Measurements from ENCODE around the gene CD1E. TPM values are rescaled to one million over a fixed set of nuclear protein-coding genes. Genes with fewer than 3 reads are reported as not detected.

The CD1E gene
- polyA plus RNA-seq, 2 of the 4 experiments (the other 2 are of a cell fraction): not detected

DNA sequence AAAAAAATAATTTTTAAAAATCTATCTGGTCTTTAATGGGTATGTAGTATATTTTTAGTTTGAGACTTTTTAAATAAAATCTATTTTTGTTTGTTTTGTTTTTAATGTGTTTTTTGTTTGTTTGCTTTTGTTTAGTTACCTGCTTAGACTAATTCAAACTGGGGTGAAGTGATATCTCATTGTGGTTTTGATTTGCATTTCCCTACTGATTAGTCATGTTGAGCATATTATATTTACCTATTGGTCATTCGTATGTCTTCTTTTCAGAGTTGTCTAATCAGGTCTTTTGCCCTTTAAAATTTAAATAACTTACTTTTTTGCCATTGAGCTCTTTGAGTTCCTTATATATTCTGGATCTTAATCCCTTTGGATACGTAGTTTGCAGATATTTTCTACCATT lies 42.6 kb upstream of the CD1E start (continued):
- TF ChIP-seq BCL3 (IDR thresholded peaks at IDR 0.05): no peak
- no peak for TF ChIP-seq NFE2L2 (conservative IDR thresholded peaks at IDR 0.05; ENCODE audit: low read length)
- no peak for TF ChIP-seq POLR2A (IDR thresholded peaks at IDR 0.05; ENCODE audit: low read length)

GRCh38 chr1:158323866-158324265 lies 29.8 kb upstream of the CD1E start:
- FAIRE-seq (no peak), ATAC-seq (no peak), DNase-seq (ENCODE audit: low read depth in 1 of 2, low spot score in 1 of 2) (no peak)
- Histone ChIP-seq H3K9me3 (no peaks in the 10 kb centered on the region), H3K27ac (no peak overlapping the region), H3K4me3 (no peak overlapping the region), H3K4me1 (no peaks in the 10 kb centered on the region), H3K4me2 (no peak overlapping the region)
- 0% methylated on average over 1 of the region's 1 CpG for WGBS (ENCODE audit: missing lambda C conversion rate)
- no peak for TF ChIP-seq JUNB (IDR thresholded peaks at IDR 0.05)
- no peak for TF ChIP-seq CHD2 (IDR thresholded peaks at IDR 0.05; ENCODE audit: low read length, partially characterized antibody)
- TF ChIP-seq CHD4 (IDR thresholded peaks at IDR 0.05; ENCODE audit: borderline replicate concordance): no peak
- TF ChIP-seq, protein P1, sequence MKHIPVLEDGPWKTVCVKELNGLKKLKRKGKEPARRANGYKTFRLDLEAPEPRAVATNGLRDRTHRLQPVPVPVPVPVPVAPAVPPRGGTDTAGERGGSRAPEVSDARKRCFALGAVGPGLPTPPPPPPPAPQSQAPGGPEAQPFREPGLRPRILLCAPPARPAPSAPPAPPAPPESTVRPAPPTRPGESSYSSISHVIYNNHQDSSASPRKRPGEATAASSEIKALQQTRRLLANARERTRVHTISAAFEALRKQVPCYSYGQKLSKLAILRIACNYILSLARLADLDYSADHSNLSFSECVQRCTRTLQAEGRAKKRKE (CRISPR knock-in tag; IDR thresholded peaks at IDR 0.05; ENCODE audit: low read depth): no peak
- no peak for TF ChIP-seq NFE2L2 (conservative IDR thresholded peaks at IDR 0.05; ENCODE audit: low read length)
- no peak for TF ChIP-seq MAZ (IDR thresholded peaks at IDR 0.05; ENCODE audit: borderline replicate concordance, low read depth, low read length)
- no peak for TF ChIP-seq FOSL2 (IDR thresholded peaks at IDR 0.05)
- TF ChIP-seq FOSL2 (CRISPR knock-in tag; IDR thresholded peaks at IDR 0.05): no peak
- TF ChIP-seq TP53 (CRISPR knock-in tag; IDR thresholded peaks at IDR 0.05): no peak
- TF ChIP-seq RCOR1 (IDR thresholded peaks at IDR 0.05; ENCODE audit: low read depth, low read length): no peak
- no peak for TF ChIP-seq GATA3 (IDR thresholded peaks at IDR 0.05; ENCODE audit: borderline replicate concordance)
- no peak for TF ChIP-seq ZC3H11A (IDR thresholded peaks at IDR 0.05)
- TF ChIP-seq MAFK (IDR thresholded peaks at IDR 0.05; ENCODE audit: partially characterized antibody): no peak
- TF ChIP-seq, protein P2, sequence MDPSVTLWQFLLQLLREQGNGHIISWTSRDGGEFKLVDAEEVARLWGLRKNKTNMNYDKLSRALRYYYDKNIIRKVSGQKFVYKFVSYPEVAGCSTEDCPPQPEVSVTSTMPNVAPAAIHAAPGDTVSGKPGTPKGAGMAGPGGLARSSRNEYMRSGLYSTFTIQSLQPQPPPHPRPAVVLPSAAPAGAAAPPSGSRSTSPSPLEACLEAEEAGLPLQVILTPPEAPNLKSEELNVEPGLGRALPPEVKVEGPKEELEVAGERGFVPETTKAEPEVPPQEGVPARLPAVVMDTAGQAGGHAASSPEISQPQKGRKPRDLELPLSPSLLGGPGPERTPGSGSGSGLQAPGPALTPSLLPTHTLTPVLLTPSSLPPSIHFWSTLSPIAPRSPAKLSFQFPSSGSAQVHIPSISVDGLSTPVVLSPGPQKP (IDR thresholded peaks at IDR 0.05; ENCODE audit: low read depth, low read length): no peak
- TF ChIP-seq FOXS1 (CRISPR knock-in tag; IDR thresholded peaks at IDR 0.05): no peak
- TF ChIP-seq FOSB (CRISPR knock-in tag; IDR thresholded peaks at IDR 0.05): no peak
- ChIA-PET POLR2A (no interaction called here), CTCF (no interaction called here)

DNA sequence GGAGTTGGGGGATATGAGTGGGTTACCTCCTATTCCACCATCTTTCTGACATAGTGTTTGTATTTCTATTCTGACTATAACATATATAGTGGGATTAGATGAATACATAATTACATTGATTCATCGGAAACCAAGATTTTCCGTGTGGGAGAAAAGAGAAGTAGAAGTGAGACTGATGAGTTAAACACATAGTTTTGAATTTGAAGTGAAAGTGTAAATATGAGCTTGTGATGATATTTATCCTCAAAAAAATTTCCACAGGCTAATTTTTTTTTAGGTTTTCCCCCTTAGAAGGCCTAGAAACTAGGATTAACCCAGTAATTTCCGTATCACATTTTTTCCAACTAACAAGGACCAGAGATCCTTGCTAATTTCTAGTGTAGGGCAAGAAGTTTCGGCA lies 29.3 kb upstream of the CD1E start:
- TF ChIP-seq RCOR1 (IDR thresholded peaks at IDR 0.05; ENCODE audit: low read depth, low read length) (no peak), GATA3 (IDR thresholded peaks at IDR 0.05; ENCODE audit: borderline replicate concordance) (no peak), FOSL2 (IDR thresholded peaks at IDR 0.05) (no peak), FOSL2 (CRISPR knock-in tag; IDR thresholded peaks at IDR 0.05) (no peak), EHF (CRISPR knock-in tag; IDR thresholded peaks at IDR 0.05) (no peak), REST (IDR thresholded peaks at IDR 0.05) (no peak), BHLHE40 (IDR thresholded peaks at IDR 0.05; ENCODE audit: low read depth, low read length) (no peak), JUN (IDR thresholded peaks at IDR 0.05) (no peak), RAD21 (conservative IDR thresholded peaks at IDR 0.05 in 1 of 2, IDR thresholded peaks at IDR 0.05 in 1 of 2) (no peak), NFE2L2 (conservative IDR thresholded peaks at IDR 0.05; ENCODE audit: low read length) (no peak), MAZ (IDR thresholded peaks at IDR 0.05; ENCODE audit: borderline replicate concordance, low read depth, low read length) (no peak), JUNB (IDR thresholded peaks at IDR 0.05) (no peak), HEYL (CRISPR knock-in tag; IDR thresholded peaks at IDR 0.05) (no peak), POLR2A (IDR thresholded peaks at IDR 0.05; ENCODE audit: low read length) (no peak), CHD4 (IDR thresholded peaks at IDR 0.05; ENCODE audit: borderline replicate concordance) (no peak), MYC (IDR thresholded peaks at IDR 0.05; ENCODE audit: borderline replicate concordance, low read length) (no peak), CHD2 (IDR thresholded peaks at IDR 0.05; ENCODE audit: low read length, partially characterized antibody) (no peak), ZC3H11A (IDR thresholded peaks at IDR 0.05) (no peak), TFCP2L1 (CRISPR knock-in tag; IDR thresholded peaks at IDR 0.05) (no peak), POLR2AphosphoS2 (conservative IDR thresholded peaks at IDR 0.05; ENCODE audit: low read length) (no peak)
- TF ChIP-seq, protein P1 (CRISPR knock-in tag; IDR thresholded peaks at IDR 0.05; ENCODE audit: low read depth): no peak
- ChIA-PET CTCF (no interaction called here), POLR2A (no interaction called here)
- no peak for ATAC-seq
- Histone ChIP-seq H3K27ac (no peak overlapping the region), H3K4me3 (no peak overlapping the region), H3K4me2 (no peak overlapping the region), H3K9me3 (no peaks in the 10 kb centered on the region), H3K4me1 (no peaks in the 10 kb centered on the region)
- no peak for FAIRE-seq
- WGBS (ENCODE audit: missing lambda C conversion rate): 34% methylated on average over 4 of the region's 4 CpGs
- DNase-seq (ENCODE audit: low read depth in 1 of 2, low spot score in 1 of 2): no peak
